Measurements from ENCODE around the gene TUNAR. TPM values are rescaled to one million over a fixed set of nuclear protein-coding genes. Genes with fewer than 3 reads are reported as not detected.

The TUNAR gene
- total RNA-seq, 2 donors from 2014 or later, result 26.2 to 30.0 TPM

GRCh38 chr14:95830386-95830785 lies 46.2 kb upstream of the TUNAR start:
- peaks cover 4% of the 10 kb centered on the region for H3K27me3 Mint-ChIP-seq (ENCODE audit: insufficient read depth)

DNA sequence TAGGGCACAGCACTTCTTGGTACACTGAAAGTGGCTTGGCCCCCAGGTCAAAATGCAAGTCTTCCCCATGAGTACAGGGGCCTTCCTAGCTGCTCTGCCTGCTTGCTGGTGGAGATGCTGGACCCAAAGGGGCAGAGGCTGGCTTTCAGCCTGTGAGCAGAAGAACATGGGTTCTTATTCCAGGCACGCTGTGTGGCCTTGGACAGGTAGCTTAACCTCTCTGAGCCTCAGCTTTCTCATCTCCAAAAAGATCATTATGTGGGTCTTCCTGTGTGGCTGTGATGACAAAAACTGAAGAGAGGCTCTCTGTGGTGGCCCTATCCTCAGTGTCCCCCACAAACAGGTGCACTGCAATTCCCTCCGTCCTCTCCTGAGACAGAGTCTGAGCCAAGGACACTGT lies 45.6 kb upstream of the TUNAR start:
- 92 to 100% methylated on average over 2 of the region's 2 CpGs for WGBS, 2 experiments (ENCODE audit: insufficient coverage in 1 of 2, insufficient read length in 1 of 2)
- H3K9ac ChIP-seq (ENCODE audit: extremely low read depth, low read length, poor library complexity, severe bottlenecking), result no peak overlapping the region
- peaks cover 12% of the 10 kb centered on the region for H3K4me1 Mint-ChIP-seq
- no peak overlapping the region for H3K4me3 ChIP-seq (ENCODE audit: low read length)
- peaks cover 4% of the 10 kb centered on the region for H3K9me3 Mint-ChIP-seq
- H3K27me3 ChIP-seq (ENCODE audit: control insufficient read depth, insufficient read depth, low read length, poor library complexity, severe bottlenecking), result peaks cover under 1% of the 10 kb centered on the region
- H3K27ac Mint-ChIP-seq, result no peak overlapping the region
- no peak overlapping the region for H3K27ac ChIP-seq (ENCODE audit: low read depth, low read length)
- DNase-seq, result no peak
- H3K36me3 ChIP-seq (ENCODE audit: control insufficient read depth, insufficient read depth, low read length), result no peaks in the 10 kb centered on the region
- H3K27me3 Mint-ChIP-seq (ENCODE audit: insufficient read depth), result peaks cover 4% of the 10 kb centered on the region
- no peaks in the 10 kb centered on the region for H3K4me1 ChIP-seq (ENCODE audit: control insufficient read depth, insufficient read depth, low read length)
- no peaks in the 10 kb centered on the region for H3K36me3 Mint-ChIP-seq (ENCODE audit: low read depth)
- peaks cover 8% of the 10 kb centered on the region for H3K9me3 ChIP-seq (ENCODE audit: control insufficient read depth, low read length)
- no peak overlapping the region for H3K4me3 Mint-ChIP-seq
- TF ChIP-seq, protein P1, sequence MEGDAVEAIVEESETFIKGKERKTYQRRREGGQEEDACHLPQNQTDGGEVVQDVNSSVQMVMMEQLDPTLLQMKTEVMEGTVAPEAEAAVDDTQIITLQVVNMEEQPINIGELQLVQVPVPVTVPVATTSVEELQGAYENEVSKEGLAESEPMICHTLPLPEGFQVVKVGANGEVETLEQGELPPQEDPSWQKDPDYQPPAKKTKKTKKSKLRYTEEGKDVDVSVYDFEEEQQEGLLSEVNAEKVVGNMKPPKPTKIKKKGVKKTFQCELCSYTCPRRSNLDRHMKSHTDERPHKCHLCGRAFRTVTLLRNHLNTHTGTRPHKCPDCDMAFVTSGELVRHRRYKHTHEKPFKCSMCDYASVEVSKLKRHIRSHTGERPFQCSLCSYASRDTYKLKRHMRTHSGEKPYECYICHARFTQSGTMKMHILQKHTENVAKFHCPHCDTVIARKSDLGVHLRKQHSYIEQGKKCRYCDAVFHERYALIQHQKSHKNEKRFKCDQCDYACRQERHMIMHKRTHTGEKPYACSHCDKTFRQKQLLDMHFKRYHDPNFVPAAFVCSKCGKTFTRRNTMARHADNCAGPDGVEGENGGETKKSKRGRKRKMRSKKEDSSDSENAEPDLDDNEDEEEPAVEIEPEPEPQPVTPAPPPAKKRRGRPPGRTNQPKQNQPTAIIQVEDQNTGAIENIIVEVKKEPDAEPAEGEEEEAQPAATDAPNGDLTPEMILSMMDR (conservative IDR thresholded peaks at IDR 0.05), result no peak

More at GRCh38 chr14:95830386-95830785, 46.2 kb upstream of the TUNAR start:
- Mint-ChIP-seq H3K9me3 (no peaks in the 10 kb centered on the region), H3K36me3 (ENCODE audit: low read depth) (no peaks in the 10 kb centered on the region), H3K4me1 (peaks cover 12% of the 10 kb centered on the region), H3K27ac (no peak overlapping the region), H3K4me3 (no peak overlapping the region)
- peaks cover 4% of the 10 kb centered on the region for H3K27me3 ChIP-seq (ENCODE audit: control insufficient read depth, insufficient read depth, low read length, poor library complexity, severe bottlenecking)
- no peak overlapping the region for H3K9ac ChIP-seq (ENCODE audit: extremely low read depth, low read length, poor library complexity, severe bottlenecking)
- no peak overlapping the region for H3K4me3 ChIP-seq (ENCODE audit: low read length)
- no peak overlapping the region for H3K27ac ChIP-seq (ENCODE audit: low read depth, low read length)
- H3K9me3 ChIP-seq (ENCODE audit: control insufficient read depth, low read length), result peaks cover 3% of the 10 kb centered on the region
- TF ChIP-seq, protein P1 (conservative IDR thresholded peaks at IDR 0.05), result no peak
- DNase-seq, result no peak
- 72 to 73% methylated on average over 3 of the region's 3 CpGs for WGBS, 2 experiments (ENCODE audit: insufficient coverage in 1 of 2, insufficient read length in 1 of 2)
- H3K36me3 ChIP-seq (ENCODE audit: control insufficient read depth, insufficient read depth, low read length), result no peaks in the 10 kb centered on the region
- H3K4me1 ChIP-seq (ENCODE audit: control insufficient read depth, insufficient read depth, low read length), result no peaks in the 10 kb centered on the region

GRCh38 chr14:95831468-95831867 lies 45.2 kb upstream of the TUNAR start:
- H3K27me3 Mint-ChIP-seq (ENCODE audit: insufficient read depth), result peaks cover 4% of the 10 kb centered on the region
- no peak for DNase-seq
- TF ChIP-seq, protein P1 (conservative IDR thresholded peaks at IDR 0.05), result no peak

More at GRCh38 chr14:95831468-95831867, 45.2 kb upstream of the TUNAR start:
- H3K36me3 ChIP-seq (ENCODE audit: control insufficient read depth, insufficient read depth, low read length), result no peaks in the 10 kb centered on the region
- peaks cover 12% of the 10 kb centered on the region for H3K4me1 Mint-ChIP-seq
- H3K9me3 Mint-ChIP-seq, result peaks cover 8% of the 10 kb centered on the region
- H3K27ac ChIP-seq (ENCODE audit: low read depth, low read length), result no peak overlapping the region
- no peak overlapping the region for H3K9ac ChIP-seq (ENCODE audit: extremely low read depth, low read length, poor library complexity, severe bottlenecking)
- no peak overlapping the region for H3K4me3 ChIP-seq (ENCODE audit: low read length)
- H3K27ac Mint-ChIP-seq, result no peak overlapping the region
- H3K36me3 Mint-ChIP-seq (ENCODE audit: low read depth), result no peaks in the 10 kb centered on the region
- no peaks in the 10 kb centered on the region for H3K27me3 ChIP-seq (ENCODE audit: control insufficient read depth, insufficient read depth, low read length, poor library complexity, severe bottlenecking)
- H3K9me3 ChIP-seq (ENCODE audit: control insufficient read depth, low read length), result peaks cover 8% of the 10 kb centered on the region
- WGBS, 2 experiments (ENCODE audit: insufficient coverage in 1 of 2, insufficient read length in 1 of 2), result 64 to 81% methylated on average over 3 to 5 of the region's 5 CpGs
- no peaks in the 10 kb centered on the region for H3K4me1 ChIP-seq (ENCODE audit: control insufficient read depth, insufficient read depth, low read length)
- H3K4me3 Mint-ChIP-seq, result no peak overlapping the region

All from endodermal cell (in vitro differentiated cells).